Activated CD8-positive, alpha-beta memory T cell treated with anti-CD3 and anti-CD28 coated beads, Interleukin-2, amount 50 U/mL, for 48 hours (primary cell): Measurements from ENCODE around the gene TOP1.

Source experiments
- DNase-seq: peaks from one replicate; pipeline ENCODE4 v3.0.0-alpha.2; 2020

TOP1 gene

DNA sequence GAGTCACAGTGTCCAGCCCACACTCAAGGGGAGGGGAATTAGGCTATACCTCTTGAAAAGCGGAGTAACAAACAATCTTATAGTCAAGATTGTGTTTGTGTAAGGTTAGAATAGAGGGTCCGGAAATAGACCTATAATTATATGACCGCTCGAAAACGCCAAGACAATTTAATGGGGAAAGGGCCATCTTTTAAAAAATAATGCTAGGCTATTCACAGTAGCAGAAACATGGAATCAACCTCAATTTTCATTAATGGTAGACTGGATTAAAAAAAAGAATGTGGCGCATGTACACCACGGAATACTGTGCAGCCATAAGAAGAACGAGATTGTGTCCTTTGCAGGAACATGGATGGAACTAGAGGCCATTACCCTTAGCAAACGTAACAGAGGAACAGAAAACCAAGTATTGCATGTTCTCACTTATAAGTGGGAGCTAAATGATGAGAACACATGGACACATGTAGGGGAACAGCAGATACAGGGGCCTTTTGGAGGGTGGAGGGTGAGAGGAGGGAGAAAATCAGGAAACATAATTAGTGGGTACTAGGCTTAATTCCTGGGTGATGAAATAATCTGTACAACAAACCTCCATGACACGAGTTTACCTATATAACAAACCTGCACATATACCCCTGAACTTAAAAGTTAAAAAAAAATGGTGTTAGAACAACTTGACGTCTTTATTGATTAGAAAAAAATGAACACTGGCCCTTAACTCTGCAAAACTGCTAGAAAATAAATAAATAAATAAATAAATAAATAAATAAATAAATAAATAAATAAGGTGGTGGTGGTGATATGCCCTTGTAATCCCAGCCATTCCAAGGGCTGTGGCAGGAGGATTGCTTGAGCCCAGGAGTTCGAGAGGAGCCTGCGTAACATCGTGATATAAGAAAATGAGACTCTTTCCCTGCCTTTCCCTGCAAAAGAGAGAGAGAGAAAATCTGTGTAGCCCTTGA is 30.3 kb downstream of the TOP1 start:
- DNase-seq: no peak

DNA sequence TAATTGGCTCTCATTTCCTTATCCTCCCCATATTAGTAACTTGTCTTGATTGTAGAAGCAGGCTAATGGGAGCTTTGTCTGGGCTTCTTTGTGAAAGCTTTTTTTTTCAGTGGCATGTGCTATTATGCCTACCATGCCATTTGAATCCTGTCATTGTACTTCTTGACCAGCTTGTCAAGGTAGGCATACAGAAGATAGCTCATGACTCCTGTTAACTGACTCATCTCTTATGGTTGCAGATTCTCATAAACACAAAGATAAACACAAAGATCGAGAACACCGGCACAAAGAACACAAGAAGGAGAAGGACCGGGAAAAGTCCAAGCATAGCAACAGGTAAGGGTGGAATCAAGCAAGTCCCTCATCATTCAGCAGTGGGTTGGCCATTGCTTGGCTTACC is 32.5 kb downstream of the TOP1 start:
- DNase-seq: no peak

DNA sequence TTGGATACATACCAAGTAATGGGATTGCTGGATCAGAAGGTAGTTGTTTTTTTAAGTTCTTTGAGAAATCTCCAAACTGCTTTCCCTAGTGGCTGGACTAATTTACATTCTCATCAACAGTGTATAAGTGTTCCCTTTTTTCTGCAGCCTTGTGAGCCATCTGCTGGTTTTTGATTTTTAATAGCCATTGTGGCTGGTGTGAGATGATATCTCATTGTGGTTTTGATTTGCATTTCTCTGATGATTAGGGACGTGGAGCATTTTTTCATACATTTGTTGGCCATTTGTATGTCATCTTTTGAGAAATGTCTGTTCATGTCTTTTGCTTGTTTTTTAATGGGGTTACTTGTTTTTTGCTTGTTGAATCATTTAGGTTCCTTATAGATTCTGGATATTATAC is 34.8 kb downstream of the TOP1 start:
- DNase-seq: no peak

DNA sequence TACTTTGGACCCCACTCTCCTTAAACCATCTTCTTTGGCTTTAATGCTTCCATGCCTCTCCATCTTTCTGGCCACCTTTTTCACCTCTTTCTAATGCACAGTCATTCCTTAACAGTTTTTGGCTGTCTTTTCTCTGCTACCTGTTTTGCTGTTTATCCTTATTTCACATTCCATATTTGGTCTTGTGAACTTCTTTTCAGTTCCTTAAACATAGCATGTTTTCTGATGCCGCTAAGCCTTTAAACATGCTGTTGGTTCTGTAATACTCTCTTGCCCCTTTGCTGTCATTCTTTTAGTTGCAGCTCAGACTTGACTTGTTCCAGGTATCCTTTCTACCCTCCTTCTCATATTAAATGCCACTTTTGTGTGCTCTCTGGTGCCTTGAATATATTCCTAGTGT is 35.8 kb downstream of the TOP1 start:
- DNase-seq: no peak

DNA sequence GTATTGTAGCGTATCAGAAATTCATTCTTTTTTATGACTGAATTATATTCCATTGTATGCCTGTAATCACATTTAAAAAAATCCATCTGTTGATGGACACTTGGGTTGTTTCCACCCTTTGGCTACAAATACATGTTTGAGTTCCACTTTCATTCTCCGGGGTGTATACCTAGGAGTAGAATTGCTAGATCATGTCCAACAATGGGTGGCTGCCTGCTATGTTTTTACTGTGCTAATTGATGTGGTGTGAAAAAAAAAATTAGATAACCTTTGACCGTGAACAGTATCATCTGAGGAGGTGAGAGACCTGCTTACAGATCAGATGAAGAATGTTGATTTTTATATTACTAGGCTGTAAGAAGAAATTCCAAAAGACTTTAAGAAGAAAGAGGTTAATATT is 37.1 kb downstream of the TOP1 start:
- no peak for DNase-seq

DNA sequence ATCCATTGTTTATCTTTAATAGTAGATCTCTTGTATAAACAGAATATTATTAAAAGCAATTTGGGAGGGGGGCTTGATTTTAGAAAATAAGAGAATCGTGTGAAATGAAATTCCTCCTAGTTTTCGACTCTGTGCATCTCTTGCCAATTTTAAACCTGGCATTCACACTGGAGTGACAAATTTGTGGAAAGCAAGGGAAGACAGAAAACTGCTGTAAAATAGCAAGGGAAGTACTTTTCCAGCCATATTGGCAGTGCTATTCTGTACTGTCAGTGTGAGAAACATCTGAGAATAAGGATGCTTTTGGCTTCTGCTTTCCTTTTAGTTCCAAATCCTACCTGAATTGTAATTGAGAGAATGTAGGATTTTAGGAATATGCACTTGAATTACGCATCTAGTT is 40.2 kb downstream of the TOP1 start:
- DNase-seq: no peak

DNA sequence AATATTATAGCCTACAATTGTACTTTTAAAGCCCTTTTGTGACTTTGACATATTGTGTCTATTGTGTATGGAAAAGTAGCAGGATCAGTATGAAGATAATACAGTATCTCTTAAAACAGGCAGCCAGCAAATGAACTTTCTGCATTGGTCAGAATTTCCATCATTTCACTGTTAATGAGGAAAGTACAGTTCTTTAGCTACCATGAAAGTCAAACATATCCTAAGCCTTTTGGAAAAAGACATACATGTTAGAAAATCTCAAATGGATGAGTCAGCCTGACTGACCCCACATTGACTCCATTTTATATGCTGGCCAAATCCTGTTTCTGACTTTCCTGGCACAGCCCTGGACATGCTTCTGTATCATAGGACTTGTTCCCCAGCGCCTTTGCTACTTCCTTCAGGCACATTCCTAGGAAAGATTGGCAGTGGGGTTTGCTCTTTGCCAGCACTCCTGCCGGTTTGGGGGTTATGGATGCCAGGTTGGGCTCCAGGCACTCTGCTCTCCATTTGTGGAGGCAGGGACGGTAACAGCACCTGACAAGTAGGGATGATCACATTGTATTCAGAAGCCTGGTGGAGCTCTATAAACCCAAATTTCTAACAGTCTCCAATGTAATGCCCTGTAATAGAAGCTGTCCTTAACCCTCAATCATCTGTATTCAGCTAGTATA is 43.7 kb downstream of the TOP1 start:
- no peak for DNase-seq

DNA sequence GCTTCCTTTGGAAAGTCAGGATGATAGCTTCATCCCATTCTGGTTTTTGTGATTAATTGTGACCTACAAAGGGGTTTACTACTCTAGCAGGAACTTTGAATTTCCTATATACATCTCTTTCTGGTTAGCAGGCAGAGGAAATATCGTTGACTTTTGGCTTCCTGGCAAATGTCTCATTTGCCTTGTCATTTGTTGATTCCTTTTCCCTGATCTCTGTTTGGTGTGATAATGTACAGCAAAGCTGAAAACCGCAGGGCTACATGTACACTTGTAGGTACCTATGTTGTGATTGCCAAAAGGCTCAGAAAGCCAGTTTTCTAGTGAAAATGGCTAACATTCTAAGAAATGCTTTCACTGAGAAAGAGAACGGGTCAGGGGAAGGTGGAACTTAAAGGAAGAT is 44.3 kb downstream of the TOP1 start:
- no peak for DNase-seq

DNA sequence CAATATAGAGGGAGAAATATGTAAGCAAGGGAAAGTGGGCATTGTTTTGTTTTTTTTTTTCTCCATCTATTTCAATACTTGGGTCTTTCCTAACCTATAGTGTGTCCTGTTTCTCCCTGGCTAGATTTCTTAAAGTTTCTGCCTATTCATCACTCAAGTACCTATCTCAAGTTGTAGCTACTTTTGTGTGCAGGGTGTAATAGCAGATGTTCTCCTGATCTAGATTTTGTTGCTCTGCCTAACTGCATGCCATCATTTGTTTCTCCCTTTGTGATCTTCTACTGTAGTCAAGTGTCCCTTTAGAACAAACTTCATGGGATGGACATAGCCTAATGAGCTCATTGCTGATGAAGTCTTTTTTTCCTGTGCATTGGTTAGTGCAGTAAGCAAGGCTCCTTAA is 45.8 kb downstream of the TOP1 start:
- no peak for DNase-seq

DNA sequence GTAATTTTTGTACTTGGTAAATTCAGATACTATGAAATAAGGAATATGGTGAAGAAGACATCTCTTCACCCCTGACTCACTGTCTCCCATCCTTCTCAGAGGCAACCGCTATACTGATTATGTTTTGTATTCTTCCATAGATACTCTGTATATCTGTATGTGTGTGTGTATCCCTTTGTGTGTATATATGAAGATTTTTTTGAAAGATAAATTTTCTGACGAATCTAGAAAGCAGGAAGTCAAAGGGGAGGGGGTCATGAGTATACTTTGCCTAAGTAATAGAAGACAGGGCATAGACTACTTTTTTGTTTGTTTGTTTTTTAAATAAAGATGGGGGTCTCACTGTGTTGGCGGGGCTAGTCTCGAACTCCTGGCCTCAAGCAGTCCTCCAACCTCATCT is 48.2 kb downstream of the TOP1 start:
- no peak for DNase-seq

DNA sequence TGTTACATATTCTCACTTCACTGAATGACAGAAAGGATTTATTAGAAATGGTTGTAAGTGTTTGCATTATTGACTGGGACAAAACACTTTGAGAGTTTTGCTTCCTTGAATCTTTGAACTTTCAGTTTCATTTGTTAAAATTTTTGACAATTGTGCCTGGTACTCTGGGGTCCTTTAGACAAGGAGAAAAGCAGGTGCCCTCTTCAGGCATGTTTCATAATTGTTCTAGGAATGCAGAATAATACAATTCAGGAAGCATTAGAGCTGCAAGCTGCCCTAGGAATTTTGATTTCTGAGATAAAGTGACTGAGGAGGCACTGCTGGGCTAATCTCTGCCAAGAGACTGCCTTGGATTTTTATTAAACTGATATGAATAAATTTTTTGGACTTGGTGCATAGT is 49.7 kb downstream of the TOP1 start:
- no peak for DNase-seq

DNA sequence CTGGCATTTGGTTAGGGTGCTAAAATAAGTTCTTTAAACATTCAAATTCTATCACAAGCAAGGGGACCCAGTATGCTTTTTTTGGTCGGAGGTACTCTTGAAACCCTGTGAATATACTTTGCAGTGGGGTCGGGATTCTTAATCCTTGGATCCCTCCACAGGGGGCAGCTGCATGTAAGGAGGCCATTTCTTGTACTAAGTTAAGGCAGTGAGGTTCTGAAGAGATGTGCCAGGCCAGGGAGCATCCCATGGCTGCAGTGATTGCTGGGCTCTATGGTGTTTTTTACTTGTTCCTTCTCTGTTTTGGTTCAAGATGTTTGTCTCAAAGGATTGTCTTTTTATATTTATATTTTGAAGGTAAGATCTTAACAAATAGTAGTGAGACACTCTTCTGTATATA is 50.4 kb downstream of the TOP1 start:
- no peak for DNase-seq

DNA sequence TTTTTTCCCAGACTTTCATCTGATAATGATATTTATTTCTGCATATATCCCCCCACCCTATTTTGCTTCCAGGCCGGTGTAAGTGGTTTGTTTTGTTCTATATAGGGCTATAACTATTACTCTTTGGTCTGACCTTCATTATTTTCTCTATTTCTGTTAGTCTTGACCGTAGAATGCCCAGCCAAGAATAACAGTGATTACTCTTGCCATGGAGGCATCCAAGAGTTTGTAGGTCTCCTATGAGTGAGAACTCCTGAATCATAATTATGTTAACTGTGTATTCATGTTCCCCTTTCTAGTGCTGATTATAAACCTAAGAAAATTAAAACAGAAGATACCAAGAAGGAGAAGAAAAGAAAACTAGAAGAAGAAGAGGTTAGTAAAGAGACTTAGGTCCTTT is 52.2 kb downstream of the TOP1 start:
- DNase-seq: no peak

DNA sequence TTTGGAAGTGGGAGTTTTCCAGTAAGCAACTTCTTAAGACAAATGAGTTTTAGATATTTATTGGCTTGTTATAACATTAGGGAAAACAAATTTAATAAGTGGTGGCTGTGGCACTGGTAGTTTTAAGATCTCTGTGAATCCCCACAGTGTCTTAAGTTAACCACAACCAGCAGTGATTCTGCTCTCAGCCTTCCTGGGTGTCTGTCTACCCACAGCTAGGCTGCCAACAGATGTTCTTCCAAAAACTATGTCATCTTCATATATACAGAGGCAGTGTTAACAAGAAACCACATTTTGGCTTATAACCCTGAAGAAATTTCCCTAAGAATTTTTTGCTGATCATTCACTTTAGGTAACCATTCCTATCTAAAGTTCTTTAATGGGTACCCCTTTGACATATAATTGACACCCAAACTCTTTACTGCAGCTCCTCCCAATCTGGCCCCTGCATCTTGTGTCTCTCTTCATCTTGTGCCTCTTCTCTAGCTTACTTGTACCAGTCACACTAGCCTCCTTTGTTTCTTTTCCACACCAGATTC is 52.7 kb downstream of the TOP1 start:
- no peak for DNase-seq

DNA sequence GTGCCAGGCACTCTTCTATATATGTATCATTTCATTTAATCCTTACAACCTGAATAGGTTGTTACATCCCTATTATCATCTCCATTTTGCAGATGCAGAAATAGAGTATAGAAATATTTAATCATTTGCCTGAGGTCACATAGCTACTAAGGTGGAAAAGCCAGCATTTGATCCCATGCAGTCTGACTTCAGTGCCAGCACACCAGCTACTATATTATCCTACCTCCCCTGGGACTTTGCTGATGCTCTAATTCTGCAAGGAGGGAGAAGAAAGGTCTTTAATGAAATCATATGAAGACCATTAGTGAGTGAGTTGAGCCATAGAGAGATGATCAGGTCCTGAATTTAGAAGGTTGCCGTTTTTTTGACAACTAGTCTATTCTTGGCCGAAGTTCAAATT is 53.7 kb downstream of the TOP1 start:
- no peak for DNase-seq

DNA sequence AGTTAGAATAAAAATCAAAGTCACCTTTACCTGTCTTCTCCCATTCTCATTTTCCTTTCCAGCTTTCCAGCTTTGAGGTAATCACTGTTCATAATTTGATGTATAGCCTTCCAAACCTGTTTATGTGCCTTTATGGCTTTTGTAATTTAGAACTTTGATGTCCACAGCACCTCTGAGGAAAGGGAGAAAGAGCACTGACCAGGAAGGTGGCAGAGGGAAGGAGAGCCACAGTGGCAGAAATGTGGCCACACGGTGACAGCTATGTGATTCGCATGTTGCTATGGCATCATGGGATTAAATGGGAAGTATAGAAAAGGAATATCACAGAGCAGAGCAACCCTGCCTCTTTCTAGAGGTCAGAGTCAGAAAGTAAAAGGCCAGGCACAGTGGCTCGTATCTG is 57.0 kb downstream of the TOP1 start:
- no peak for DNase-seq

DNA sequence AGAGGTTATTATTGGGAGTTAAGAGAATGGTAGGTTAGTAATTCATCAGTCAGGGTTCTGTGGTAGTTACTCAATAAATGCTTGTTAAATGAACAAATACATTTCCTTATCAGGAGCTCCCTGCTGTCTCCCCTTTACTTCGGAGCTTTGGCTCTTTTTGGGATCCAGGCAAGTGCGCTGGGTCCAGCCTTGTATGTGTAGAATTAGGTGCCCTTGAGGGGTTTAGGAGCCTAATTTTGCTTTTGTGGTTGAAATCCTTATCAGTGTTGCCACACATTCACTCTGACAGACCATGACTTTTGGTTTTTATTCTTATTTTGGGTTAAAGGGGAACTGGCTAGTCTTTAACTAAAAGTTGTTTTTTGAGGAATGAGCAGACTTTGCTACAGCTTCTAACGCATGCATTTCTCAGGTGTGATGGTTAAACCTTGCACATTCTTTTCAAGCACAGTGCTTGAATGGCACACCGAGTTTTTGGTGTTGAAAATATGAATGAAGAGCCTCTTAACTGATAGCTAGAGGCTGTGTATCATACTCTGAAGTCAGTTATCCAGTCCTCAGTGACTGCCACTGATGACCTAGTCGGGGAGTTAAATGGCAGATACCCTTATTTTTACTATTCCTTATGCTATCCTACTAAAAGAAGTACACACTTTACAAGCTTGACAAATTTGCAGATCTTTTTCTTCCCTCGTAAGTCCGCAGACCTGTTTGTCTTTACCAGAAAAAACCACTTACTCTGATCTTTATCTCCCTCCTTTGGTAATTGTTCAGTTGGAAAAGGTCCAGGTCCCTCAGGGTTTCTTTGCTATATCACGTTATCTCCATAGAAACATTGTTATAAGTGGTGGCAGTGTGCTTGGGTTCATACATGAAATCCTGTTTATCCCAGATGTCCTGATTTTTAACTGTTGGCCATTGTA is 58.0 kb downstream of the TOP1 start:
- DNase-seq: no peak

DNA sequence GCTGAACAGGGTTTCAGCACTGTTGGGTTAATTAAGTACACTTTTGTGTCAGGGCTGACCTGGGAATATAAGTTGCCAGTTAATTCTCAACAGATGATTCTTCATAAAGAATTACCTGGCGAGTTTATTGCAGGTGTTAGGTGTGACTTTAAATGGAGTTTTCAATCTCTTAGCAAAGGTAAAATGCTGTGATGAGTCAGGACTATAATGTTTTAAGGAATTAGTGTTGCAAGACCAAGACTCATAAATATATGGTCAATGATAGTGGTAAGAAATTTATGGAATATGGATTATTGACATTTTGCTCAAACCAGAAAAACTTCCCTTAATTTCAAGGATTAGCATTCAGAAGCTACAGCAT is 58.7 kb downstream of the TOP1 start:
- no peak for DNase-seq

DNA sequence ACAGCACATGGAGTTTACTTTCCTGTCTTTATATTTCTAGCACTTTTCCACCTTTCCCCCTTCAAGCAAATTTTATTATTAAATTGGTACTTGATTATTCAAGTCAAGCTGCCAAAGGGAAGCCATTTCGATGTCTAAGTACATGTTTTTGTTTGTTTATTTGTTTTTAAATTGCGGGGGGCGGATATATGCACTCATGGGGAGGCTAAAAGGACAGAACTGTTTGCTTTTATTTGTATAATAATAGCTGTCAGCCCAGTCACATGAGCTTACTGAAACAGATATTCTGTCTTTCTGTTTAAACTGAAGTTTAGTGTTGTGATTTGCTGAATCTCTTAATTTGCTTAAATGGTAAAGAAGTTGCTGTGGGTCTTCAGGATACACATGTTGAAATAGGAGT is 59.2 kb downstream of the TOP1 start:
- no peak for DNase-seq

DNA sequence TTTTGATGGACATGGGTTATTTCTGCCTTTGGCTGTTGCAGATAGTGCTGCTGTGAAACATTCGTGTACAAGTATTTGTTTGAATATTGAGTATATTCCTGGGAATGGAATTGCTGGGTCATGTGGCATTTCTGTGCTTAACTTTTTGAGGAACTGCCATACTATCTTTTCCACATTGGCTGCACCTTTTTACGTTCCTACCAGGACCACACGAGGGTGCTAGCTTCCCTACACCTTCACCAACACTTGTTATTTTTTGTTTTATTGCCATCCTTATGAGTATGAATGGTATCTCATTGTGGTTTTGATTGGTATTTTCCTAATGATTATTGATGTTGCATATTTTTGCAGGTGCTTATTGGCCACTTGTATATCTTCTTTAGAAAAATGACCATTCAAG is 60.9 kb downstream of the TOP1 start:
- no peak for DNase-seq

DNA sequence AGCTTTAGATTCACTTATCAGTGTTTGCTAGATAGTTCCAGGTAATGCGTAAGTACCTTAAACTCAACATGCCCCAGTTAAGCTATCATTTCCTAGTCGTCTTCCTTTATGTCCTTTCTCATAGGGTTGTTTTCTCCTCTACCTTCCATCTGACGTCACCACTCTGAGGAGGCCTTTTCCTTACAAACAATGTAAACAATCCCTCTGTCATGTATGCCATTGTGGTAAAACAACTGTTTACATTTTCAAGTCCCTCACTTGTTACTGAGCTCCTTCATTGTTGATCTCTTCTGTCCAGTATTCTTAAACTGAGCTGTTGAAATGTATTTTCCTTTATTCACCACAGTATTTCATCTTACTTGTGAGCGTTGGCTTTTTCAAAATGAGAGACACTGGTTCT is 63.3 kb downstream of the TOP1 start:
- no peak for DNase-seq

DNA sequence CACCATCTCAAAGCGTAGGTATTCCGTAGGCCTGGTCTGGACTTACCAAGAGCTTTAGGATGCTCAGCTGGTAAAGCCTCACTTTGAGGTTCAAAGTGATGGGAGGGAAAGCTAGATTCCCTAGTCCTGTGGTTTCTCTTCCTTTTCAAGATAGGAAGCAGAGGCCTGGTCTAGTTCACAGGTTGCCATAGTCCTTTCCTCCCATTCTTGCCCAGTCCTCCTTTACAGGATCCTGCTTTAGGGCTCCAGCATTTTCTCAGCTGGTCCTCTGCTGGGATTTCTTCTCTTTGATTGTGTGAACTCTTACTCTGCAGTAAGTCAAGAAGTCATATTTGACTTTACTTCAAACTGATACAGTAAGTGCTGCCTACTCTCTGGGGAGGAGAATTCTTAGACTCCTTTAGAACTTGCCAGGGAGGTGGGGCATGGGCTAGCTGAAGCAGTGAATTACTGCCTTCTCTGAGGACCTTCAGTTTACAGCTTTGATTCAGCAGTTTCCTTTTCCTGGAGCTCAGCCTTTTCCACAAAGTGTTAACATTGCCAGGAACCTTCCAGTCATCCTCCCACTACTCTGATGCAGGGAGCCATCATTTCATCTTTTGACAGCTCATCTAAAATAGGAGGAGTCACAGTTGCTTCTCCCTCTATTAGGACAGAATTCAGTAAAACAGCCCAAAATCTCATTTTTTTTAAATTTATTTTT is 65.9 kb downstream of the TOP1 start:
- DNase-seq: no peak
